Neural cell (in vitro differentiated cells): Measurements from ENCODE around the gene PTDSS2.

ENCODE experiments used
- EP300 ChIP-seq: fragments of 450-650 bp; conservative IDR thresholded peaks from 2 replicates; pipeline ENCODE4 v1.6.1; 2014; ENCODE audit warnings: antibody characterized with exemption, mild to moderate bottlenecking, moderate library complexity; ENCODE audit not compliant: poor library complexity, severe bottlenecking
- EZH2 ChIP-seq: fragments of 200-600, 300-800 bp; shearing (Covaris generic), sonication (generic); IDR thresholded peaks from 2 replicates; pipeline ENCODE4 v1.6.1; 2014; ENCODE audit warnings: antibody characterized with exemption, low read length, borderline replicate concordance, mild to moderate bottlenecking; ENCODE audit not compliant: insufficient read depth, poor library complexity, severe bottlenecking
- MXI1 ChIP-seq: fragments of 450-650 bp; conservative IDR thresholded peaks from 2 replicates; pipeline ENCODE4 v1.6.1; 2014; ENCODE audit warnings: antibody characterized with exemption, mild to moderate bottlenecking; ENCODE audit not compliant: poor library complexity, severe bottlenecking
- POLR2AphosphoS5 ChIP-seq: IDR thresholded peaks from 2 replicates; pipeline ENCODE4 v1.6.1; 2012
- RAD21 ChIP-seq: fragments of 450-650 bp; conservative IDR thresholded peaks from 2 replicates; pipeline ENCODE4 v1.6.1; 2014; ENCODE audit warnings: antibody characterized with exemption, mild to moderate bottlenecking, moderate library complexity
- REST ChIP-seq: IDR thresholded peaks from 2 replicates; pipeline ENCODE4 v1.6.1; 2012; ENCODE audit warnings: borderline replicate concordance
- SMC3 ChIP-seq: fragments of 450-650 bp; conservative IDR thresholded peaks from 2 replicates; pipeline ENCODE4 v1.6.1; 2014; ENCODE audit warnings: antibody characterized with exemption, mild to moderate bottlenecking, moderate library complexity; ENCODE audit not compliant: poor library complexity
- TAF1 ChIP-seq: IDR thresholded peaks from 2 replicates; pipeline ENCODE4 v1.6.1; 2012; ENCODE audit warnings: low read depth
- TF ChIP-seq, protein P1 (sequence below): fragments of 450-650 bp; IDR thresholded peaks from 2 replicates; pipeline ENCODE4 v1.5.1; 2014; ENCODE audit warnings: antibody characterized with exemption, mild to moderate bottlenecking, moderate library complexity; ENCODE audit not compliant: poor library complexity, severe bottlenecking

DNA sequence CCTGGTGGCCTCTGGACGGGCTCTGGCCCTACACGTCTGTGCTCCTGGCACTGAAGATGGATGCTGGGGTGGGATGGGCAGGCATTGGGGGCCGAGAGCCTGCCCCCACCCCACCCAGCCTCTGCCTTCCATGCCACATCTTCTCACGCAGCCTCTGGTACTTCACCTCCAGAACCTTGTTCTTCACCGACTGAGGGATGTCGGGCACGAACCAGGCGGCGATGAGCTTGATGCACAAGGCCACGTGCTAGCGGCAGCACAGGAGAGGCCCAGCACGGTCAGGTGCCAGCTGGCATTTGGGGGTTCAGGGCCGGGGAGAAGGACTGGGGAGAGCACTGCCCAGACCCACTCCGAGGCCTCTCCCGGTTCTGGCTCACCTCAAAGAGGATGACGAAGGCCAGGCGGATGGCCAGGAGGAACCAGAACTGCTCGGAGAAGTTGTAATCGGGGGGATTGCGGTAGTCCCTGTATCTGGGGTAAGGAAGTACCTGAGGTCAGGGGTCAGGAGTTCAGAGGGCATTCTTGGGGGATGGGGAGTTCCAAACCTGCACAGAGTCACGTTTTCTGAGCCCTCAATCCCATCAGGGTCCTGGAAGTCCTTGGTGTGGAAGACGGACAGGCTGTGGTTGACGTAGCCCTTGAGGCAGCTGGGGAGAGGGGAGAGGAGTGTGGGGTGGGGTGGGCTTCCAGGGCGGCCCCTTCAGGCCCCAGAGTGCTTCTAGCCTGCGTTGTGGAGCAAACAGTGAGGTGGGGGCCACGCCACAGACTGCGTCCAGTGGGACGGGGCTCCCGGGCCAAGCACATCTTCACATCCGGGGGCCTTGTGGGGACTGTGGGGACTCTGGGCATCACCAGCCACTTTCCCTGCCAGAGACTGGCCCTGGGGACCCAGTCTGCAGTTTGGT lies 31.5 kb upstream of the PTDSS2 start:
- TF ChIP-seq, protein P1, sequence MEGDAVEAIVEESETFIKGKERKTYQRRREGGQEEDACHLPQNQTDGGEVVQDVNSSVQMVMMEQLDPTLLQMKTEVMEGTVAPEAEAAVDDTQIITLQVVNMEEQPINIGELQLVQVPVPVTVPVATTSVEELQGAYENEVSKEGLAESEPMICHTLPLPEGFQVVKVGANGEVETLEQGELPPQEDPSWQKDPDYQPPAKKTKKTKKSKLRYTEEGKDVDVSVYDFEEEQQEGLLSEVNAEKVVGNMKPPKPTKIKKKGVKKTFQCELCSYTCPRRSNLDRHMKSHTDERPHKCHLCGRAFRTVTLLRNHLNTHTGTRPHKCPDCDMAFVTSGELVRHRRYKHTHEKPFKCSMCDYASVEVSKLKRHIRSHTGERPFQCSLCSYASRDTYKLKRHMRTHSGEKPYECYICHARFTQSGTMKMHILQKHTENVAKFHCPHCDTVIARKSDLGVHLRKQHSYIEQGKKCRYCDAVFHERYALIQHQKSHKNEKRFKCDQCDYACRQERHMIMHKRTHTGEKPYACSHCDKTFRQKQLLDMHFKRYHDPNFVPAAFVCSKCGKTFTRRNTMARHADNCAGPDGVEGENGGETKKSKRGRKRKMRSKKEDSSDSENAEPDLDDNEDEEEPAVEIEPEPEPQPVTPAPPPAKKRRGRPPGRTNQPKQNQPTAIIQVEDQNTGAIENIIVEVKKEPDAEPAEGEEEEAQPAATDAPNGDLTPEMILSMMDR, result no peak
- no peak for TF ChIP-seq MXI1
- TF ChIP-seq REST, result no peak
- TF ChIP-seq POLR2AphosphoS5, result no peak
- TF ChIP-seq TAF1, result no peak
- no peak for TF ChIP-seq EZH2
- no peak for TF ChIP-seq EP300
- TF ChIP-seq RAD21, result no peak
- no peak for TF ChIP-seq SMC3
